Fibroblast of skin of back (primary cell): ENCODE results near the gene VEPH1.

Source experiments
- DNase-seq: peaks from one replicate; pipeline ENCODE4 v3.0.0-alpha.2; 2013

The VEPH1 gene

GRCh38 chr3:157427901-157428300 lies 75.3 kb downstream of the VEPH1 start:
- DNase-seq, result no peak

DNA sequence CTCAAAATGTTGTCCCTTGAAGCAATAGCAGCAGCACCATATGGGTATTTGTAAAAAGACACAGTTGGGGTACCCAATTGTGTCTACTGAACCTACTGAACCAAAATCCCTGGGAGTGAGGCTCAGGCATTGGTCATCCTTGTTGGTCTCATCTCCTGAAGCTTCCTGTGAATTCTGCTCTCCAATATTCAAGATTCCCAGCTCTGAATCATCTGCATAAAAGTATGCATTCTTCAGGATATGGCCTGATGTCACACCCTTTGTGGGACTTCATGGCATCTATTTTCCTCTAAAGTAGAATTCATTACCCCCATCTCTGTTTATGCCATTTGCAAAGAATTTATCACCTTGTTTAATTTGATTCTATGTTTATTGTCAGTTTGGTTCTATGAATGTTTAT lies 79.9 kb downstream of the VEPH1 start:
- DNase-seq, result peak; percentile 87

DNA sequence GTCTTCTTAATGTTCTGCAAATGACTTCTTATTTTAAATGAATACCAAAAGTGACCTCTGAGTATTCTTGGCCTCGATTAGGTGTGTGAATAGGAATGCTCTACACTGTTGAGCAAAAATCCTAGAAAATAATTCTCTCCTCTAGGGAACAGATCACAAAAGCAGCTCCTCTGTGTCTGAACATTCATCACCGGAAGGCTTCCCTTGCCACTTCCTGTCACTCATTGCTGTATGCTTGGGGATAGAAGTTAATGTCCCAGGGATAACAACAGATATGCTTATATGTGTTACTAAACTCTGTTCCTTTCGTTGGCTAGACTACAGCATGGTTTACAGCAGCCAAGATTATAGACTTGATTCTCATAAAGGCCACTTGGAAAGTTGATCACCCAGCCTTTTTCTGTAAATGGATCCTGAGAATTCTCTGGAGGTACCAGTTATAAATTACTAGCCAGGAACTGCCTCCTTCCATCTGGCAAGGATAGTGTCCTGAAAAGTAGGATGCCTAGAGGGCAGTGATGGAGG lies 82.5 kb downstream of the VEPH1 start:
- no peak for DNase-seq

DNA sequence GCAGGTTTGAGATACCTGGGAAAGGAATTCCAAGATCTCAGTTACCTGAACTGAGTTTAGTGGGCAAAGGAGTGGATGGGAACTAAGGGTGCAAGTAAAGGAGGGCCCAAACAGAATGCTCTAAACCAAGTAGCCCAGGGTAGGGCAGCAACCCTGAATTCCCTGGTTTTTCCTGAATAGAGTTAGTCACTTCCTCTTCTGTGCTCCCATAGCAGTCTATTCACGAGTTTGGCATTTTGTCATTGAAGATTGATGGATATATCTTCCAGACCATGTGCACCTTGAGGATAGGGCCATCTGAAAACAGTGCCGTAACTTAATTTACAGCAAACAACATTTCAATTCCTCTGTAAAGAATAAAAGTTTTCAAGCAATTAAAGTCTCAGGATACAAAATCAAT lies 85.1 kb downstream of the VEPH1 start:
- peak; percentile 46 for DNase-seq

DNA sequence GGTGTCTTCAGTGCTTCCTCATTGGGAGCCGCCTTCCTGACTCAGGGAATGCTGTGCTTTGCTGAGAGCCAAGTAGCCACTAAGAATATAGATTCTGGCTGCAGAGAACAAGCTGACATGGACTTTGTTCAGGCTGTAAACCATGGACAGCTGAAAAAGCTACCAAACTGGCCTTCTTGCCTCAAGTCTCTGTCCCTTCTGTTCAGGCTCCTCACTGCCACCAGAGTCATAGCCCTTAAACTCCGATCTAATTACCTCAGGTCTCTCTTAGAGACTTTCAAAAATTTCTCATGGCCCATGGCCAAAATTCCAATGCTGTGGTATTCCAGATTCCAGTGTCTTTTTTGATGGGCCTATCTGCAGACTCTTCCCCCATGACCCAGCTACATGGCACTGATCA lies 86.0 kb downstream of the VEPH1 start:
- DNase-seq, result peak; percentile 75

- no peak for DNase-seq
These were observed 86.7 kb downstream of the VEPH1 start for GRCh38 chr3:157416347-157417087.

DNA sequence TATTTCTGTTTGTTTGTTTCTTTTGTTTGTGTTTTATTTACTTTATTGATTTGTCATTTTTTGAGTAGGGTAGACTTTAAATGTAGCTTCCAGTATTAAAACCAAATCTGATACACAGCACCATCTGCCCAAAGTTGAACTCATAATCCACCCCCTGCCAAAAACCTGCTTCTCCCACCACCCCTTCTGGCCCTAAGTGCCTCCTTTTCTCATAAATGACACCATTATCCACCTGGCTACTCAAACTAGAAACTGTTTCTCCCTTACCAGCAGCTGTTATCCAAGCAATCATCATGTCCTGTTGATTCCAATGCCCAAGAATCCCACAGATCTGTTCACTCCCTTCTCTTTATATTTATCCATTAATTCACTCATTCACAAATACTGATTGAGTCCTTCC lies 88.4 kb downstream of the VEPH1 start:
- DNase-seq, result no peak

GRCh38 chr3:157412323-157412855 lies 90.8 kb downstream of the VEPH1 start:
- no peak for DNase-seq

DNA sequence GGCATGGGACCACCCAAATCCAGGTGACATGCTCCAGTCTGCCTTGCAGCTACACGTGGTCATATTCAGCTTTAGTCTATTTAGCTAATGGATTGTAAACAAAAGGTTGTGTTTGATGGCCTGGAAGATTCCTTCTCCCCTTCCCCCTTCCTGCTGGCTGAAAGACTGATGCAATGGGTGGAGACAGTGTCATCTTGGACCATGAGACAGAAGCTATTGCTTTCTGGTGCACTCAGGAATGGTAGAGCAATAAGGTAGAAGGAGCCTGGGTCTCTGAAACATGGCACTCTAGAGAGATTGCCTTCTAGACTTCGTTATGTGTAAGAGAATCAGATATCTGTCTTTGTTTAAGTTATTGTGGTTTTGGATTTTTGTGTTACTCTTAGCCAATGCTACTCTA lies 92.3 kb downstream of the VEPH1 start:
- no peak for DNase-seq

DNA sequence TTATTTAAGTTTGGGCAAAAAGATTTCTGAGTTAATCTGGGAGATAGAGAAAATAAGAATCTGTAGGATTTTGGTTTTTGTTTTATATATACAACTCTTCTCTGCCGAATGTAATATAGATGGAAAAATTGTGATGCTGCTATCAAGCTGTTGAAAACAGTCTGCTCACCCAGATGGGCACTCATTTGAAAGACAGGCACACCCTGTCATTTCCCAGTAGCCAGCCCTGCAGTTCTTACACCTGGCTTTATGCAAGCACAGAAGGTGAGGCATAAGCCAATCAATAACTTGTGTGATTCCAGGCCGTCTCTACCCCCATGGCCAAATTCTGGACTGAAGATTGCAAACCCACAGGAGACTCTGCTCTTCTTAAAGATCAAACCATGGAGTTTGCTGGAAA lies 93.7 kb downstream of the VEPH1 start:
- DNase-seq, result no peak

GRCh38 chr3:157408499-157409149 lies 94.6 kb downstream of the VEPH1 start:
- no peak for DNase-seq

GRCh38 chr3:157407769-157408168 lies 95.4 kb downstream of the VEPH1 start:
- DNase-seq, result no peak

GRCh38 chr3:157406394-157406793 lies 96.8 kb downstream of the VEPH1 start:
- no peak for DNase-seq

DNA sequence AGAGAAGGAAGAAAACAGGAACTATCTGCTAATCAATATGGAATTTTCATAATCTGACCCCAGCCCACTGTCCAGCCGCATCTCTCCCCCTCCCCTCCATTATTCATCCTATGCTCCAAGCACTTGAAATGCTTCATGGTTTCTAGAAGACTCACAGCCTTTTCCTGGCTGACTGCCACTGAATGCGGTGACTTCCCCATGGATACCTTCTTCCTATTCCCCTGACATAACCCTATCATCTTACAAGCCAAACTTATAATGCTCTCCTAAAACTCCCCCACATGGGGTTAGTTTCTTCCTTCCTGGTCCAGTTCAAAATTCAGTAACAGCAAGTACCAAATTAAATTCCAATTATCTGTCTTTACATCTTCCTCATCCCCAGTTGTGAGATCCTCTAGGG lies 97.8 kb downstream of the VEPH1 start:
- peak; percentile 76 for DNase-seq

- DNase-seq, result no peak
These were observed 98.8 kb downstream of the VEPH1 start for GRCh38 chr3:157404381-157404780.

DNA sequence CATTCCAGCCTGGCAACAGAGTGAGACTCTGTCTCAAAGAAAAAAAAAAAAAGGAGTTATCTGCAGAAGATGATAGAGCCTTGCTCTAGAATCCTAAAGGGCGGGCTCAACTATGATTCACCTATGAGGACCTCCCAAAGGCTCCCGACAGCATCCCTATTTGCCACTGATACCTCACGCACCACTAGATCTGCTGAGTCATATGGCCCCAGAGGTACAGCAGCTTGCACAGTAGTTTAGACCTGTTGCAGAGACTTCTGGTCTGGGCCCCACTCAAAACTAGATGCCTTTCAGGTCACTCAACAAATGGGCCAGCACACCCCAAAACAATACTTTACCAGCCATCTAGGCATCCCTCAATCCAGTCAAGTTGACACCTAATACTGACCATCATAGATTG lies 104.6 kb downstream of the VEPH1 start:
- no peak for DNase-seq

GRCh38 chr3:157394411-157394810 lies 108.8 kb downstream of the VEPH1 start:
- DNase-seq, result no peak

GRCh38 chr3:157393113-157393512 lies 110.1 kb downstream of the VEPH1 start:
- DNase-seq, result no peak

DNA sequence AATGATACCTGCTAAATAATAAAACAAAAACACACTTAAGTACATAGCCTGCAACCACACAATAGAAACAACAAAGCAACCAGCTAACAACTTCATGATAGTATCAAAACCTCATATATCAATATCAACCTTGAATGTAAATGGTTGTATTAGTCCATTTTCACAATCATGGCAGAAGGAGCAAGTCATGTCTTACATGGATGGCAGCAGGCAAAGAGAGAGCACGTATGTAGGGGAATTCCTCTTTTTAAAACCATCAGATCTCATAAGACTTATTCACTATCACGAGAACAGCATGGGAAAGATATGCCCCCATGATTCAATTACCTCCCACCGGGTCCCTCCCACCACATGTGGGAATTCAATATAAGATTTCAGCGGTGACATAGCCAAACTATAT lies 111.1 kb downstream of the VEPH1 start:
- DNase-seq, result no peak

- peak; percentile 31 for DNase-seq
These were observed 112.3 kb downstream of the VEPH1 start for GRCh38 chr3:157390713-157391515.

DNA sequence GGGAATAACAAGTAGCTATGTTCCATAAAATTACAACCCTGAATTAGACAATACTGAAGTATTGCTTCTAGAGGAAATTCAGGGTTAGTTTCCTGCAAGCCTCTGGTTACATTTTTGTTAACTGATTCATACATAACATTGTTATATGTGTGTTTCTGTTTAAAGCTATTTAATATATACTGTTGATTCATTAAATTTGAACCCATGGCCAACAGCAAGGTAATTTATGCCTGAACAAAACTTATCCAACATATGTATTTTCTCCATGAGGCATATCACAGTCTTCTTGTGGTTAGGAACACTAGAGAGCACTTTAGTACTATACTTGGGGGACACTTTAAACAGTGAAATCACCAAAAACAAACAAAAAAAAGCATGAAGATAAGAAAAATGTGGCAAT lies 114.2 kb downstream of the VEPH1 start:
- peak; percentile 53 for DNase-seq

DNA sequence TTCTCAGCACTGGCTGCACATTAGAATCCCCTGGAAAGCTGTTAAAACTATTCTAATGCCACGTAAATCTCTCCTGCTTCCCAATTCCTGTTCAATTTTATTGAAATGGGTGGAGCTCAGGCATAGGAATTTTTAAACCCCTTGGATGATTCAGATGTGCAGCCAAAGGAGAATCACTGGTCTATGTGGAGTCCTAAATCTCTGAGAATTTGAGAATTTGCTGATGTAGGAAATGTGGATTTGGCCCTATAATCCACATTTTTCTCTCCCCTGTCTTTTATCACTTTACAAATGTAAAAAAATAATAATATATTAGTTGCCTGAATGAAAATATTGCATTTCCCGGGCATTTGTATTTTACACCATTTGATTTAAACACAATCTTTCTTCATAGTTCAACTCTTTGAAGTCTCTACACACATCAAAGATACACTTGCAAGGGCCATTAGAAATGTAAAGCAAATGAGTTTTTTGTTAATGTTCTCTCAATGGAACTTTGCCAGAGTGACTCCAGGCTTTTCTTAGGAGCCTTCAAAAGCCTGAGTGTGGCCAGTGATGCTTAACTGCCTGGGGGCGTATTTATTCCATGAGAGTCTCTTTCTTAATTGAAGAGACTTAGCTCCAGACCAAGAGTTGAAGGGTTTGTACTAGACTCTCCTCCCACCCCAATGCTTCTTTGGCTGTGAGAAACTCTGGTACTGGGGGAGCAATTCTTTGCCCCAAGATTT lies 115.3 kb downstream of the VEPH1 start:
- no peak for DNase-seq
